KMS-11 (cell line): ENCODE measurements around the gene ARL8B.

Experiments used
- H2AFZ ChIP-seq: fragments of 200-600 bp; sonication (generic); 2 replicates; pipeline ENCODE4 v1.6.1; 2016; ENCODE audit warnings: antibody characterized with exemption, mixed run types, low read depth
- H3K27ac ChIP-seq: fragments of 200-600 bp; sonication (generic); 2 replicates; pipeline ENCODE4 v1.6.1; 2016; ENCODE audit warnings: mild to moderate bottlenecking, mixed run types
- H3K27me3 ChIP-seq: fragments of 200-600 bp; sonication (generic); 2 replicates; pipeline ENCODE4 v1.6.1; 2017; ENCODE audit warnings: mild to moderate bottlenecking, low read depth, mixed run types, moderate library complexity; ENCODE audit not compliant: insufficient read depth
- H3K36me3 ChIP-seq: fragments of 200-600 bp; sonication (generic); 2 replicates; pipeline ENCODE4 v1.6.1; 2017; ENCODE audit warnings: mild to moderate bottlenecking, mixed run types; ENCODE audit not compliant: insufficient read depth
- H3K4me1 ChIP-seq: fragments of 200-600 bp; sonication (generic); 2 replicates; pipeline ENCODE4 v1.6.1; 2016; ENCODE audit warnings: mild to moderate bottlenecking, low read depth, mixed run types; ENCODE audit not compliant: poor library complexity, severe bottlenecking
- H3K4me2 ChIP-seq: fragments of 200-600 bp; sonication (generic); 2 replicates; pipeline ENCODE4 v1.7.0; 2016; ENCODE audit warnings: mild to moderate bottlenecking, mixed run types
- H3K4me3 ChIP-seq: fragments of 200-600 bp; sonication (generic); IDR thresholded peaks from 2 replicates; pipeline ENCODE4 v1.6.1; 2017; ENCODE audit warnings: low read depth, low read length, mixed read lengths; ENCODE audit not compliant: insufficient read depth
- H3K79me2 ChIP-seq: fragments of 200-600 bp; sonication (generic); 2 replicates; pipeline ENCODE4 v1.6.1; 2016; ENCODE audit warnings: low read depth, mixed run types; ENCODE audit not compliant: insufficient read depth
- H3K9ac ChIP-seq: fragments of 200-600 bp; sonication (generic); 2 replicates; pipeline ENCODE4 v1.6.1; 2016; ENCODE audit warnings: mild to moderate bottlenecking, mixed run types
- H4K20me1 ChIP-seq: fragments of 200-600 bp; sonication (generic); 2 replicates; pipeline ENCODE4 v1.6.1; 2016; ENCODE audit warnings: mild to moderate bottlenecking, mixed run types; ENCODE audit not compliant: insufficient read depth
- TF ChIP-seq, protein P1 (sequence below): fragments of 200-600 bp; sonication (generic); conservative IDR thresholded peaks from 2 replicates; pipeline ENCODE4 v1.6.1; 2017; ENCODE audit warnings: low read depth, mild to moderate bottlenecking, antibody characterized with exemption, low read length, moderate library complexity, mixed read lengths

The ARL8B gene

DNA sequence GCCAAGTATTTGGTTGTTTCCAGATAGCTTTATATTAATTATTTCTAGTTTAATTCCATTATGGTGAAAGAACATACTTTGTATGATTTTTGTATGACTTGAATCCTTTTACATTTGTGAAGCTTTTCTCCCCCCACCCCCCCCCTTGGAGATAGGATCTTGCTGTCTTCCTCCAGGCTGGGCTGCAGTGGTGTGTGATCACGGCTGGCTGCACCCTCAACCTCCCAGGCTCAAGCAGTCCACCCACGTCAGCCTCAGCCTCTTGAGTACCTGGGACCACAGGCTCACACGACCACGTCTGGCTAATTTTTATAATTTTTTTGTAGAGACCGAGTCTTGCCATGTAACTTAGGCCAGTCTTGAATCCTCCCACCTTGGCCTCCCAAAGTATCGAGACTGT lies 29.5 kb downstream of the ARL8B start:
- H3K79me2 ChIP-seq: peaks cover 29% of the 10 kb centered on the region; the same call in 1 of the 2 replicates
- TF ChIP-seq, protein P1, sequence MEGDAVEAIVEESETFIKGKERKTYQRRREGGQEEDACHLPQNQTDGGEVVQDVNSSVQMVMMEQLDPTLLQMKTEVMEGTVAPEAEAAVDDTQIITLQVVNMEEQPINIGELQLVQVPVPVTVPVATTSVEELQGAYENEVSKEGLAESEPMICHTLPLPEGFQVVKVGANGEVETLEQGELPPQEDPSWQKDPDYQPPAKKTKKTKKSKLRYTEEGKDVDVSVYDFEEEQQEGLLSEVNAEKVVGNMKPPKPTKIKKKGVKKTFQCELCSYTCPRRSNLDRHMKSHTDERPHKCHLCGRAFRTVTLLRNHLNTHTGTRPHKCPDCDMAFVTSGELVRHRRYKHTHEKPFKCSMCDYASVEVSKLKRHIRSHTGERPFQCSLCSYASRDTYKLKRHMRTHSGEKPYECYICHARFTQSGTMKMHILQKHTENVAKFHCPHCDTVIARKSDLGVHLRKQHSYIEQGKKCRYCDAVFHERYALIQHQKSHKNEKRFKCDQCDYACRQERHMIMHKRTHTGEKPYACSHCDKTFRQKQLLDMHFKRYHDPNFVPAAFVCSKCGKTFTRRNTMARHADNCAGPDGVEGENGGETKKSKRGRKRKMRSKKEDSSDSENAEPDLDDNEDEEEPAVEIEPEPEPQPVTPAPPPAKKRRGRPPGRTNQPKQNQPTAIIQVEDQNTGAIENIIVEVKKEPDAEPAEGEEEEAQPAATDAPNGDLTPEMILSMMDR: no peak
- no peaks in the 10 kb centered on the region for H3K36me3 ChIP-seq
- H2AFZ ChIP-seq: no peak overlapping the region
- H3K9ac ChIP-seq: no peak overlapping the region
- H3K27me3 ChIP-seq: no peaks in the 10 kb centered on the region
- H3K4me3 ChIP-seq: no peak overlapping the region
- no peak overlapping the region for H3K4me2 ChIP-seq
- no peak overlapping the region for H3K27ac ChIP-seq
- no peaks in the 10 kb centered on the region for H3K4me1 ChIP-seq
- no peaks in the 10 kb centered on the region for H4K20me1 ChIP-seq

DNA sequence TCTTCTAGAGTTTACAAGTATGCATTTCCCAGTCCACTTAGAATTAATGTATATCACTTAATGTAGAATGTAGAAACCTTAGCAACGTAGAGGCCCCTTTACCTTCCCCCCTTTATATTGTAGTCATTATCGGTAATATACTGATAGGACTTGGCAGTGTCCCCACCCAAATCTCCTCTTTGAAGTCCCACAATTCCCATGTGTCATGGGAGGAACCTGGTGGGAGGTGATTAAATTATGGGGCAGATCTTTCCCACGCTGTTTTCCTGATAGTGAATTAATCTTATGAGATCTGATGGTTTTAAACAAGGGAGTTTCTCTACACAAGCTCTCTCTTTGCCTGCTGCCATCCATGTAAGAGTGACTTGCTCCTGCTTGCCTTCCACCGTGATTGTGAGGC lies 31.0 kb downstream of the ARL8B start:
- Histone ChIP-seq H3K27me3 (no peaks in the 10 kb centered on the region), H4K20me1 (no peaks in the 10 kb centered on the region), H3K4me3 (no peak overlapping the region), H3K27ac (no peak overlapping the region), H3K36me3 (no peaks in the 10 kb centered on the region), H3K9ac (no peak overlapping the region), H2AFZ (no peak overlapping the region), H3K4me2 (no peak overlapping the region), H3K79me2 (peaks cover 35% of the 10 kb centered on the region; the same call in 1 of the 2 replicates), H3K4me1 (no peaks in the 10 kb centered on the region)
- TF ChIP-seq, protein P1: no peak

DNA sequence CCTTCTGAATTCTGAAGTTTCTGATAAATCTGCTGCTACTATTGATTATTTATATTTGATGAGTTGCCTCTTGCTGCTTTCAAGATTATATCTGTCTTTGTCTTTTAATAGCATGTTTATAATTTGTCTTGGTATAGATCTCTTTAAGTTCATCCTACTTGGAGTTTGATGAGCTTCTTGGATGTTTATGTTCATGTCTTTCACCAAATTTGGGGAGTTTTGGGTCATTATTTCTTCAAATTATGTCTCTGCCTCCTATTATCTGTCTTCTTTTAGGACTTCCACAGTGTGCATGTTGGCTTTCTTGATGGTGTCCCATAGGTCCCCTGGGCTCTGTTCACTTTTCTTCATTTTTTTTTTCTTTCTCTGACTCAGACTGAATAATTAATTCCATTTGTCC lies 33.1 kb downstream of the ARL8B start:
- Histone ChIP-seq H3K27me3 (no peaks in the 10 kb centered on the region), H3K4me3 (no peak overlapping the region), H4K20me1 (no peaks in the 10 kb centered on the region), H3K4me1 (no peaks in the 10 kb centered on the region), H3K9ac (no peak overlapping the region), H3K36me3 (no peaks in the 10 kb centered on the region), H3K79me2 (peaks cover 44% of the 10 kb centered on the region; the same call in 1 of the 2 replicates), H3K27ac (no peak overlapping the region), H3K4me2 (no peak overlapping the region), H2AFZ (no peak overlapping the region)
- TF ChIP-seq, protein P1: no peak

DNA sequence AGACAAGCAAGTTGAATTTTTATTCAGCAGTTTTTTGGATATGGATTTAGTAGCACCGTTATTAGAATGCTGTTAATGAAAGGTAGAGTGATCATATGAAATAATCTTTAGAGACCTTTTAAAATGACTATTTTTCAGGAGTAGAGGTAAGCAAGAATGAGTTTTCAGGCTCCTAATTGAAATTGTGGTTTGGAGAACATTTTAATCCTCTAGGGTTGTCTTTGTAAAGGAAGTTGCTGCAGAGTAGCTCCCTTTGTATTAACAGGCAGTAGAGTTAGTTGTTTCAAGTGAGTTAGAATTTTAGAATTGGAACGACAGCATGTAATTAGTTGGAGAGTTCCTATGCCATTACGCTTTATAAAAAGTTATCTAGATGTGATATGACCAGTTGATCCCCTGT lies 38.2 kb downstream of the ARL8B start:
- H3K9ac ChIP-seq: no peak overlapping the region
- H3K27ac ChIP-seq: no peak overlapping the region
- H3K4me1 ChIP-seq: no peaks in the 10 kb centered on the region

More for the DNA sequence above, 38.2 kb downstream of the ARL8B start:
- H3K4me2 ChIP-seq: no peak overlapping the region
- no peak overlapping the region for H3K4me3 ChIP-seq
- H3K79me2 ChIP-seq: peaks cover 35% of the 10 kb centered on the region; the same call in 1 of the 2 replicates
- no peaks in the 10 kb centered on the region for H3K36me3 ChIP-seq
- TF ChIP-seq, protein P1: no peak
- no peak overlapping the region for H2AFZ ChIP-seq
- H4K20me1 ChIP-seq: no peaks in the 10 kb centered on the region
- H3K27me3 ChIP-seq: no peaks in the 10 kb centered on the region
